ENCODE data around the gene AXIN1.
"Not testable (repeated sequence)": the region's sequence is repeated elsewhere in the genome, so short reads cannot be mapped to it uniquely, and the experiment has no call there.

AXIN1 gene

GRCh38 chr16:262121-262745, 90.3 kb downstream of the AXIN1 start:
- no peak for DNase-seq (ENCODE audit: low spot score)
- in situ Hi-C loops (cut with MboI; ENCODE audit: low pct_unique_long_range_greater_than_20kb, low sequenced_read_pairs, unreplicated experiment) = no loop called here
- no peak for TF ChIP-seq CTCF (IDR thresholded peaks at IDR 0.05; ENCODE audit: extremely low read depth, insufficient read depth, missing control alignments)

- DNase-seq (ENCODE audit: low spot score) = no peak
- no peak for TF ChIP-seq CTCF (IDR thresholded peaks at IDR 0.05; ENCODE audit: extremely low read depth, insufficient read depth, missing control alignments)
- in situ Hi-C loops (cut with MboI; ENCODE audit: low pct_unique_long_range_greater_than_20kb, low sequenced_read_pairs, unreplicated experiment) = no loop called here
These were observed 91.4 kb downstream of the AXIN1 start for GRCh38 chr16:261031-261691.

GRCh38 chr16:260326-260725, 92.2 kb downstream of the AXIN1 start:
- TF ChIP-seq CTCF (IDR thresholded peaks at IDR 0.05; ENCODE audit: extremely low read depth, insufficient read depth, missing control alignments) = no peak
- in situ Hi-C loops (cut with MboI; ENCODE audit: low pct_unique_long_range_greater_than_20kb, low sequenced_read_pairs, unreplicated experiment) = no loop called here
- no peak for DNase-seq (ENCODE audit: low spot score)

- TF ChIP-seq CTCF (IDR thresholded peaks at IDR 0.05; ENCODE audit: extremely low read depth, insufficient read depth, missing control alignments) = no peak
- in situ Hi-C loops (cut with MboI; ENCODE audit: low pct_unique_long_range_greater_than_20kb, low sequenced_read_pairs, unreplicated experiment) = no loop called here
- DNase-seq (ENCODE audit: low spot score) = no peak
These were observed 92.7 kb downstream of the AXIN1 start for GRCh38 chr16:259814-260253.

GRCh38 chr16:259226-259625, 93.3 kb downstream of the AXIN1 start:
- DNase-seq (ENCODE audit: low spot score) = no peak
- TF ChIP-seq CTCF (IDR thresholded peaks at IDR 0.05; ENCODE audit: extremely low read depth, insufficient read depth, missing control alignments) = no peak
- in situ Hi-C loops (cut with MboI; ENCODE audit: low pct_unique_long_range_greater_than_20kb, low sequenced_read_pairs, unreplicated experiment) = no loop called here

GRCh38 chr16:258091-258490, 94.4 kb downstream of the AXIN1 start:
- DNase-seq (ENCODE audit: low spot score) = not testable (repeated sequence)

GRCh38 chr16:255183-255582, 97.3 kb downstream of the AXIN1 start:
- no peak for TF ChIP-seq CTCF (IDR thresholded peaks at IDR 0.05; ENCODE audit: extremely low read depth, insufficient read depth, missing control alignments)
- in situ Hi-C loops (cut with MboI; ENCODE audit: low pct_unique_long_range_greater_than_20kb, low sequenced_read_pairs, unreplicated experiment) = no loop called here
- no peak for DNase-seq (ENCODE audit: low spot score)

More at GRCh38 chr16:258091-258490, 94.4 kb downstream of the AXIN1 start:
- in situ Hi-C loops (cut with MboI; ENCODE audit: low pct_unique_long_range_greater_than_20kb, low sequenced_read_pairs, unreplicated experiment) = not testable (repeated sequence)
